Testis (tissue), 3 donors: ENCODE data around the gene PAQR7. TPM values are rescaled to one million over a fixed set of nuclear protein-coding genes. Genes with fewer than 3 reads are reported as not detected.
A peak's percentile ranks its signal among the peaks of the same experiment; 100 is the strongest.

Experiments
- DNase-seq: peaks from one replicate; pipeline ENCODE4 v3.0.0-alpha.2; 2019
- H3K27ac ChIP-seq, 2 donors: fragments of 200-600 bp; sonication (generic); one replicate each; pipeline ENCODE4 v1.5.1; 2019
- H3K27me3 ChIP-seq: fragments of 200-600 bp; sonication (generic); one replicate; pipeline ENCODE4 v1.5.1; 2019
- H3K36me3 ChIP-seq: fragments of 200-600 bp; sonication (generic); one replicate; pipeline ENCODE4 v1.5.1; 2017; ENCODE audit warnings: low read depth; ENCODE audit errors: missing control alignments
- H3K4me1 ChIP-seq: fragments of 200-600 bp; sonication (generic); one replicate; pipeline ENCODE4 v1.5.1; 2019
- H3K4me3 ChIP-seq, 2 donors: fragments of 200-600 bp; sonication (generic); one replicate each; pipeline ENCODE4 v1.5.1; 2017 to 2019
- H3K9me3 ChIP-seq: fragments of 200-600 bp; sonication (generic); one replicate; pipeline ENCODE4 v1.5.1; 2017
- CTCF ChIP-seq, 3 experiments: fragments of 450-650 bp in 2 of 3; fragments of 200-600 bp in 1 of 3; sonication (generic) in 1 of 3; IDR thresholded peaks; one replicate each; pipeline ENCODE4 v1.5.1; 2016 to 2019; ENCODE audit warnings: antibody characterized with exemption in 3 of 3, mild to moderate bottlenecking in 2 of 3, moderate library complexity in 1 of 3
- POLR2A ChIP-seq: fragments of 450-650 bp; IDR thresholded peaks from one replicate; pipeline ENCODE4 v1.6.1; 2017; ENCODE audit warnings: antibody characterized with exemption, mild to moderate bottlenecking, moderate library complexity
- WGBS, 2 donors: methylation state at CpG; one replicate each; pipeline ENCODE4 v1.1.5; 2018; 5-methylcytosine and 5-hydroxymethylcytosine counted together
- intact Hi-C: fragments of 100-400 bp; cut with DNase I; formaldehyde crosslinking; loops from one replicate; pipeline ENCODE4 v1.15.1; 2023; ENCODE audit warnings: low total_unique reads
- polyA plus RNA-seq: library from polyadenylated mRNA; stranded (reverse); fragments of 350-450 nt; fragmentation: Illumina TruSeq; extraction: RNeasy Lipid Tissue Mini Kit (QIAGEN cat#74804); gene quantifications from one replicate; pipeline ENCODE4 v1.2.3, GENCODE V29; 2014; ENCODE audit warnings: low read depth, low replicate concordance; ENCODE audit not compliant: insufficient read depth
- total RNA-seq, 2 donors: library from RNA; depleted of rRNA; stranded (reverse); fragments of >200 nt; gene quantifications; one replicate each; pipeline ENCODE4 v1.2.3, GENCODE V29; 2016

The PAQR7 gene
- total and polyA plus RNA-seq, 3 donors from 2014 or later, result 89.3 to 94.8 (median 92.4) TPM

DNA sequence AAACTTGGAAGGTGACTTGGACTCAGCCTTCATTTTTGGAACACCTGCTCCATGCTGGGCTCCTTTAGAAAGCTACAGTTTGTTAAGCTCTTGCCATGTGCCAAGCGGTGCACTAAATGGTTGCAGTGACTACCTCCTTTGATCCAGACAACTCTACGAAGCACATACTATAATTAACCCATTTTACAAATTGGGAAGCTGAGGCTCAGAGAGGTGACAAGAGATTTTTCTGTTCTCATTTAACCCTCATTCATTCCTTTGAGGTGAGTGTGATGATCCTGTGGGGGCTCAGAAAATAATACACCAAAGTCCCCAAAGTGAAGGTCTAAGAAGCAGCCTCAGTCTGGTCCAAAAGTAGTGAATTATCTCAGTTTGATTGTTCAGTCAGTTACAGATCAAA lies 1.6 kb upstream of the PAQR7 start:
- Histone ChIP-seq H3K36me3 (no peaks in the 10 kb centered on the region), H3K27ac (no peak overlapping the region), H3K27me3 (no peaks in the 10 kb centered on the region), H3K4me3 (no peak overlapping the region), H3K9me3 (no peaks in the 10 kb centered on the region), H3K4me1 (peaks cover 50% of the 10 kb centered on the region)
- 82 to 86% methylated on average over 2 of the region's 2 CpGs for WGBS, 2 donors
- no peak for TF ChIP-seq POLR2A
- TF ChIP-seq CTCF (IDR thresholded peaks at IDR 0.05), result no peak
- no peak for DNase-seq
- intact Hi-C loops, result no loop called here

DNA sequence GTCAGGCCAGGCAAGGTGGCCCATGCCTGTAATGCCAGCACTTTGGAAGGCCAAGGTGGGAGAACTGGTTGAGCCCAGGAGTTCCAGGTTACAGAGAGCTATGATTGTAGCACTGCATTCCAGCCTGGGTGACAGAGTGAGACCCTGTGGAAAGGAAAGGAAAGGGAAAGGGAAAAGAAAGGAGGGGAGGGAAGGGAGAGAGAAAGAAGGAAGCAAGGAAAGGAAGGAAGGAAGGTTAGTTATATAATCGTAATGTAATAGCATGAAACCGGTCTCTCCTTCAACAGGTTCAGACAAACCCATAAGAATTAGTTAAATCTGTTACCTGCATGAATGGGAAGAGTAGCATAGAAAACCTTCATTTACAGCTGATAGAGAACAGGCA lies 1.2 kb upstream of the PAQR7 start:
- TF ChIP-seq CTCF (IDR thresholded peaks at IDR 0.05) (no peak), POLR2A (no peak)
- DNase-seq, result no peak
- intact Hi-C loops, result no loop called here
- H3K4me3 ChIP-seq, result no peak overlapping the region
- H3K4me1 ChIP-seq, result peaks cover 54% of the 10 kb centered on the region
- H3K36me3 ChIP-seq, result no peaks in the 10 kb centered on the region
- peak overlapping the region in 1 of 2 donors; percentile 80 for H3K27ac ChIP-seq
- no peaks in the 10 kb centered on the region for H3K9me3 ChIP-seq
- WGBS, 2 donors, result 60 to 66% methylated on average over 2 of the region's 2 CpGs
- H3K27me3 ChIP-seq, result no peaks in the 10 kb centered on the region

DNA sequence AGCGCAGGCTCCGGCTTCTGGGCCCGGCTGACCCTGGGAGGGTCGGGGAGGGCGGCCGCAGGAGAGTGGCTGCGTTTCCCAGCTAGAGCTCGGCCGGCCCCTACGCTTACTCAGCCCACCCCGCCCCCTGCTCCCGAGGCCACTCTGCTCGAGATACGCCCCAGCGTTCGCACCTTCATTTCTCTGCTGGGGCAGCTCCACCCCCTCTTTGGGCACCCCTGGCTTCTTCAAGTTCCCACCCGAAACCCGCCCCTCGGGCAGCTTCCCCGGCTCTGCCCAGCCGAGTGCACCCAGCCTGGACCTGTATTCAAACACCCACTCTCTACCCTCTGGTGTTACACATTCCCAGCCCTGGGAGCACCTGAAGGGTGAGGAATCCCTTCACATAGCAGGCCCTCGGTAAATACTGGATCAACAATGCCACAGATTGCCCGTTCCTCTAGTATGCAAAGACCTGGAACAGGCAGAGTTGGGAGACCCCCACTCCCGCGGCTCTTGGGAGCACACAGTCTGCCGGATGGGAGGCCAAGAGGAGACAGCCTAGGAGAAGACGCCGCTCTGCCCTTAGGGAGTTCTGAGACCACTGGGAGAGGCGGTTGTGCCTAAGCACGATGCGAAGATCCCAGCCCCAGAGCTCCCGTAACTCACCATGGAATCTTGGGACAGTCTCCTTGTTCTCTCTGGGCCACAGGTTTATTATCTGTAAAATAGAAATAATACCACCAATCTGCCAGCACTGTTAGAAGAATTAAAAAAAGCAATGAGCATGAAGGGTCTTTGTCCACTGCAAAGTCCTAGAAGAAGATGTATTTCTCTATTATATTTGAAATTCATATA lies 566 bp upstream of the PAQR7 start:
- Histone ChIP-seq H3K27me3 (no peaks in the 10 kb centered on the region), H3K4me1 (peaks cover 60% of the 10 kb centered on the region), H3K9me3 (no peaks in the 10 kb centered on the region), H3K36me3 (no peaks in the 10 kb centered on the region), H3K27ac (peak overlapping the region; percentile 80 to 88), H3K4me3 (peak overlapping the region; percentile 71 to 77)
- intact Hi-C loops, result no loop called here
- peak; percentile 65 for DNase-seq
- 18 to 25% methylated on average over 17 to 31 of the region's 32 CpGs for WGBS, 2 donors
- TF ChIP-seq CTCF (IDR thresholded peaks at IDR 0.05), result no peak
- no peak for TF ChIP-seq POLR2A

GRCh38 chr1:25874635-25875153 lies 814 bp downstream of the PAQR7 start:
- H3K27me3 ChIP-seq, result no peaks in the 10 kb centered on the region
- peaks cover 53% of the 10 kb centered on the region for H3K4me1 ChIP-seq
- peak overlapping the region; percentile 81 to 88 for H3K27ac ChIP-seq
- 14 to 17% methylated on average over 8 of the region's 8 CpGs for WGBS, 2 donors
- peak overlapping the region; percentile 71 to 77 for H3K4me3 ChIP-seq
- DNase-seq, result no peak
- H3K9me3 ChIP-seq, result no peaks in the 10 kb centered on the region
- TF ChIP-seq CTCF (IDR thresholded peaks at IDR 0.05), result no peak
- TF ChIP-seq POLR2A, result no peak
- no peaks in the 10 kb centered on the region for H3K36me3 ChIP-seq
- intact Hi-C loops, result no loop called here
